GM12865 (cell line): ENCODE results near the gene GLIPR1L2.
"Not testable (repeated sequence)": the region's sequence is repeated elsewhere in the genome, so short reads cannot be mapped to it uniquely, and the experiment has no call there.

ENCODE experiments used
- DNase-seq: peaks from one replicate; pipeline ENCODE4 v3.0.0; 2010; ENCODE audit warnings: low read depth
- H3K4me3 ChIP-seq: 2 replicates; pipeline ENCODE4 v1.5.1; 2011; ENCODE audit warnings: mild to moderate bottlenecking, low read depth, low read length, control low read depth
- TF ChIP-seq, protein P1 (sequence below): IDR thresholded peaks from 2 replicates; pipeline ENCODE4 v1.5.1; 2011; ENCODE audit warnings: low read length, control low read depth, low read depth, inconsistent platforms; ENCODE audit not compliant: insufficient read depth; ENCODE audit errors: missing control alignments

GLIPR1L2 gene

DNA sequence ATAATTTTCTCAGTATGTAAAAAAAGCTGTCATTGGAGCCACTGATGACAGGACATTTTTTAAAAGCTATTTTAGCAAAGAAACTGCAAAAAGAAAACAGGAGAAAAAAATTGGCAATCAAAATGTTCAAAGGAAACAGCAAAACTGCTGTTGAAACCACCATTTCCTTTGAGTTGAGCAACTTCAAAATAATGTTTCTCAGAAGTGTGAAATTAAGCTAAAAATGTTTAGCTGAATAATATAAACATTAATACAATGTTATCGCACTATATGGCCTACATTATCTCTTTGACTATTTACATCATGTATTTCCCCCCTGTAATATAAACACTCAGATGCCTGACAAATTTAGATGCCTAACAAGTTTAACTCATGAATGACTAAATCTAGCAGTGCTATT, 66.3 kb downstream of the GLIPR1L2 start:
- no peak overlapping the region for H3K4me3 ChIP-seq
- TF ChIP-seq, protein P1, sequence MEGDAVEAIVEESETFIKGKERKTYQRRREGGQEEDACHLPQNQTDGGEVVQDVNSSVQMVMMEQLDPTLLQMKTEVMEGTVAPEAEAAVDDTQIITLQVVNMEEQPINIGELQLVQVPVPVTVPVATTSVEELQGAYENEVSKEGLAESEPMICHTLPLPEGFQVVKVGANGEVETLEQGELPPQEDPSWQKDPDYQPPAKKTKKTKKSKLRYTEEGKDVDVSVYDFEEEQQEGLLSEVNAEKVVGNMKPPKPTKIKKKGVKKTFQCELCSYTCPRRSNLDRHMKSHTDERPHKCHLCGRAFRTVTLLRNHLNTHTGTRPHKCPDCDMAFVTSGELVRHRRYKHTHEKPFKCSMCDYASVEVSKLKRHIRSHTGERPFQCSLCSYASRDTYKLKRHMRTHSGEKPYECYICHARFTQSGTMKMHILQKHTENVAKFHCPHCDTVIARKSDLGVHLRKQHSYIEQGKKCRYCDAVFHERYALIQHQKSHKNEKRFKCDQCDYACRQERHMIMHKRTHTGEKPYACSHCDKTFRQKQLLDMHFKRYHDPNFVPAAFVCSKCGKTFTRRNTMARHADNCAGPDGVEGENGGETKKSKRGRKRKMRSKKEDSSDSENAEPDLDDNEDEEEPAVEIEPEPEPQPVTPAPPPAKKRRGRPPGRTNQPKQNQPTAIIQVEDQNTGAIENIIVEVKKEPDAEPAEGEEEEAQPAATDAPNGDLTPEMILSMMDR, result no peak
- no peak for DNase-seq

DNA sequence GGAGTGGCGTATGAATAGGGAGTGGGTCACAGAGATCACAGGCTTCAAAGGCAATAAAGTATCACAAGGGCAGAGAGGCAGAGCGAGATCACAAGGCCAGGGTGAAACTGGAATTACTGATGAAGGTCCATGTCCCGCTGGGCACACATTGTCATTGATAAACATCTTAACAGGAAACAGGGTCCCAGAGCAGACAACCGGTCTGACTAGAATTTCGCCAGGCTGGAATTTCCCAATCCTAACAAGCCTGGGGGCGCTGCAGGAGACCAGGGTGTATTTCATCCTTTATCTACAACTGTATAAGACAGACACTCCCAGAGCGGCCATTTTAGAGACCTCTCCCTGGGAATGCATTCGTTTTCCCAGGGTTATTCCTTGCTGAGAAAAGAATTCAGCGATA, 67.0 kb downstream of the GLIPR1L2 start:
- not testable (repeated sequence) for H3K4me3 ChIP-seq, DNase-seq

DNA sequence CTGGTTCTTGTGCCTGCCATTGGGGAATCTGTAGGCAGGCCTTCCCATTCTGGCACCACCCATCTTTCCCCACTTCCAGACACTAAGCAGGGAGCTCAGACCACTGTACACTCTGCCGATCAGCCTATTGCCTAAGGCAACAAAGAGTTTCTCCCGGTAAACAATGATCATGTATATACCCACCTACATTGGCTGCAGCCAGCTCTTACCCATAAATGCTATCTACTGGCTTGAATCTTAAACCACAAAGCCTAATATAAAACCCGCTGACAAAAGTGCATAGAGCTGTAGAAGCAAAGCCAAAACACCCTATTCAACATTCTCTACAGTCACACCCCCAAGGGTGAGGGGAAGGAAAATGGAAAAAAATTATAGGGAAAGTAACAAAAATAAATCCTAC, 68.9 kb downstream of the GLIPR1L2 start:
- TF ChIP-seq, protein P1, result no peak
- H3K4me3 ChIP-seq, result no peak overlapping the region
- DNase-seq, result no peak

DNA sequence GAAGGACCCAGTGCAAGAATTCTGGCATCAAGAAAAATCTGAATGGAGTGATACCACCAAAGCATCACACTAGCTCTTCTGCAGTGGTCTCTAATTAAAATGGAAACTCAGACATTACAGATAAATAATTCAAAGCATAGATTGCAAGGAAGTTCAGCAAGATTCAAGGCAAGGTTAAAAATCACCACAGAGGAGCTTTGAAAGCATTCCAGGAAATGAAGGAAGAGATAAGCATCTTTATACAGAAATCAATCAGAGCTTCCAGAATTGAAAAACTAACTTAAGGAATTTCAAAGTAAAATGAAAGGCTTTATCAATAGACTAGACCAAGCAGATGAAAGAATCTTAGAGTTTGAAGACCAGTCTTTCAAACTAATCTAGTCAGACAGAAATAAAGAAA, 69.3 kb downstream of the GLIPR1L2 start:
- TF ChIP-seq, protein P1, result no peak
- DNase-seq, result no peak
- H3K4me3 ChIP-seq, result no peak overlapping the region

DNA sequence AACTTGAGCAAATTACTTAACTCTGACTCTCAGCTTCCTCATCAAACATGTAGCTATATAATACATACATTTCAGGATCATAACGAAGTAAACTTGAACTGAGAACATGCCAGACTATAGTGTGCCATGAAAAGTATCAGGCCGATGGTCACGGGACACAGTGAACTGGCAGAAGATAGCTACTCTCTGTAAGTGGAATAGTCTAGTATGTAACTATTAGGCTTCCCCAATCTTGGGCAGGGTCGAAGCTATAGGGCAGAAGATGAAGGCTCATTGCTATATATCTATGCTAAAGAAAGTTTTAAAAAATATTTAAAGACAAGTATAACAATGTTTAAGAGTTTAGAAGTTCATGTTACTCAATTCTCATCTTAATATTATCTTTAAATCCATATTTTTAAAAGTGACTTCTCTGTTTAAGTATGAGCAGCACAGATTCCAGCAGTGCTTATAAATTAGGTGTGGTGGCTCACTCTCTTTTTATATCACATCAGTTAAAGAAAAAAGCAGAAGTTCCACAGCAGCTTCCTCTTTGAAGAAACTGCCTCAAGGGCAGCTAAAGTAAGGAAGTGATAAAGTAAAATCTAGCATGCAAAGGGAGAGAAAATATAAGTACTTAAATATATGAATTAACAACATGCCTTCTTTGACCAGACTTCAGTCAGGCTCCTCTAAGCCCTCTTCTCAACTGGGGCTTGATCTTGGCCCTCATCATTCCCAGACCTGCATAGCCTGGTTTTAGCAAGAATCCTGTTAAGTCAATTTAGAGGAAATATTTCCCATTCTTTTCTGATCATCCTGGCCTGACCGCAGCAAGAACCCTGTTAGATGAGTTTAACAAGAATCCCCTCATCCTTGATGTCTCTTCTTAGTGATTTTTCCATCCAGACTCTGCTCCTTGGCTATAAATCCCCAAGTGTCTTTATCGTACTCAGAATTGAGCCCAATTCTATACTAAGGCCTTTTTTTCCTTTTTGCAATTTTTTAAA, 81.3 kb downstream of the GLIPR1L2 start:
- no peak for DNase-seq
- no peak overlapping the region for H3K4me3 ChIP-seq
- TF ChIP-seq, protein P1, result no peak

DNA sequence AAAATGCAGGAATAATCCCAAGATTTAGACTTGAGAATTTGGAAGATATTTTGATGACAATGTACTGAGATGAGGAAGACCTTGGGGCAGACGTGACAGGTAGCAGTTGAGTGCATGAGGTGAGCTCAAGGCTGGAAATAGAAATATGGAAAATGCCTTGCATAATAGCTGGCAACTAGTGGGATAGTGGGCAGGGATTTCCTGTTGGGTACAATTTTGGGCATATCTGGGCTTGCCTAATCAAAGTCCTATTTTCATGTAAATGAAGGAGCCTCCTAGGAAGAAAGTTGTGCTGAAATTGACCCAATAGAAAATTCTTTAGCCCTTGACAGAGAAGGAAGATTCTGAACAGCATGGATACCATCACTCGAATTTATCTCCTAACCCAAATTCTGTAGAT, 83.2 kb downstream of the GLIPR1L2 start:
- no peak for DNase-seq
- no peak overlapping the region for H3K4me3 ChIP-seq
- TF ChIP-seq, protein P1, result no peak

DNA sequence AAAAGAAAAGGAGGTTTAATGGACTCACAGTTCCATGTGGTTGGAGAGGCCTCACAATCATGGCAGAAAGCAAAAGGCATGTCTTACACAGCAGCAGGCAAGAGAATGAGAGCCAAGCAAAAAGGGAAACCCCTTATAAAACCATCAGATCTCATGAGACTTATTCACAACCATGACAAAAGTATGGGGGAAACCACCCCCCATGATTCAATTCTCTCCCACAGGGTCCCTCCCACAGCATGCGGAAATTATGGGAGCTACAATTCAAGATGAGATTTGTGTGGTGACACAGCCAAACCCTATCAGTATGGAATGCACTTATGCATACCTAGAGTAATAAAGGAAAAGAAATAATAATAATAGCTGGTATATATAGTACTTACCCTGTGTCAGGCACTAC, 85.2 kb downstream of the GLIPR1L2 start:
- no peak for DNase-seq
- TF ChIP-seq, protein P1, result no peak

More for the DNA sequence above, 85.2 kb downstream of the GLIPR1L2 start:
- H3K4me3 ChIP-seq, result no peak overlapping the region
